A549 (cell line): ENCODE measurements around the gene GNG2. TPM values are rescaled to one million over a fixed set of nuclear protein-coding genes. Genes with fewer than 3 reads are reported as not detected.

Experiments
- ATAC-seq, 2 experiments: fragments of 200-7000 bp in 1 of 2; fragments of >200 bp in 1 of 2; cut with Nextera tagmentation in 1 of 2; cut with Tn5 transposase in 1 of 2; 3 replicates each; pipeline versions ENCODE4 v1.8.0 to v1.9.1; 2018 to 2020; ENCODE audit warnings: mild to moderate bottlenecking in 1 of 2, moderate library complexity in 1 of 2
- CTCF ChIA-PET: fragments of 300-600 bp; sonication (Branson Sonifier 250); formaldehyde crosslinking; extraction: SDS; loops from one replicate; lab custom pipeline; 2021; ENCODE audit warnings: antibody characterized with exemption, inconsistent platforms; lab: Yijun Ruan, JAX
- POLR2A ChIA-PET: fragments of 350-600 bp; formaldehyde crosslinking; extraction: SDS; loops from one replicate; lab custom pipeline; 2021; ENCODE audit warnings: antibody characterized with exemption, inconsistent platforms; lab: Yijun Ruan, JAX
- DNase-seq, 2 experiments: peaks; one replicate each; pipeline versions ENCODE4 v3.0.0 to v3.0.0-alpha.2; 2011 to 2016; ENCODE audit warnings: low read depth in 1 of 2, low spot score in 1 of 2
- FAIRE-seq: peaks from 2 replicates; lab custom pipeline; 2011; peaks lifted over from hg19 to GRCh38; lab: Jason Lieb, UNC
- H3K27ac ChIP-seq, 2 experiments: fragments of >200 bp; sonication (Bioruptor Twin); formaldehyde crosslinking; 3 replicates each; pipeline ENCODE4 v1.5.1; 2016 to 2017
- H3K4me1 ChIP-seq: fragments of >200 bp; sonication (Bioruptor Twin); formaldehyde crosslinking; 3 replicates; pipeline ENCODE4 v1.6.1; 2016
- H3K4me2 ChIP-seq: fragments of >200 bp; sonication (Bioruptor Twin); formaldehyde crosslinking; 3 replicates; pipeline ENCODE4 v1.6.1; 2016
- H3K4me3 ChIP-seq: fragments of >200 bp; sonication (Bioruptor Twin); formaldehyde crosslinking; 3 replicates; pipeline ENCODE4 v1.5.1; 2016
- H3K9me3 ChIP-seq: fragments of >200 bp; sonication (Bioruptor Twin); formaldehyde crosslinking; 3 replicates; pipeline ENCODE4 v1.6.1; 2016
- CHD4 ChIP-seq: fragments of 200-600 bp; sonication (generic); IDR thresholded peaks from 2 replicates; pipeline ENCODE4 v1.6.1; 2016; ENCODE audit warnings: antibody characterized with exemption, mild to moderate bottlenecking, borderline replicate concordance
- EP300 ChIP-seq, 2 experiments: fragments of >200 bp; sonication (Bioruptor Twin); formaldehyde crosslinking; IDR thresholded peaks; 2 replicates in 1 of 2; 3 replicates in 1 of 2; pipeline ENCODE4 v1.6.1; 2016 to 2017
- ESRRA ChIP-seq: fragments of 150-350 bp; IDR thresholded peaks from 2 replicates; pipeline ENCODE4 v1.6.1; 2014; ENCODE audit warnings: mild to moderate bottlenecking, low read length, borderline replicate concordance
- FOXS1 ChIP-seq: fragments of 250-450 bp; sonication (Bioruptor Pico); IDR thresholded peaks from 2 replicates; pipeline ENCODE4 v1.5.0; 2020; ENCODE audit warnings: mild to moderate bottlenecking, moderate library complexity
- HDAC2 ChIP-seq: fragments of 200-600 bp; sonication (generic); IDR thresholded peaks from 2 replicates; pipeline ENCODE4 v1.6.1; 2016
- HOXA7 ChIP-seq: fragments of 250-450 bp; sonication (Bioruptor Pico); IDR thresholded peaks from 2 replicates; pipeline ENCODE4 v1.5.0; 2020; ENCODE audit warnings: mild to moderate bottlenecking, moderate library complexity
- HOXB5 ChIP-seq: fragments of 250-450 bp; sonication (Bioruptor Pico); IDR thresholded peaks from 2 replicates; pipeline ENCODE4 v1.5.0; 2020; ENCODE audit warnings: mild to moderate bottlenecking, moderate library complexity
- MAFK ChIP-seq: fragments of 450-650 bp; IDR thresholded peaks from 2 replicates; pipeline ENCODE4 v1.6.1; 2014; ENCODE audit not compliant: partially characterized antibody
- MAZ ChIP-seq: fragments of 150-350 bp; IDR thresholded peaks from 2 replicates; pipeline ENCODE4 v1.6.1; 2014; ENCODE audit warnings: antibody characterized with exemption, low read depth, low read length, borderline replicate concordance
- MYC ChIP-seq: IDR thresholded peaks from 2 replicates; pipeline ENCODE4 v1.6.1; 2012; ENCODE audit warnings: mild to moderate bottlenecking, inconsistent platforms, low read length, improper control_type of control experiment, borderline replicate concordance
- NFE2L2 ChIP-seq: fragments of 150-350 bp; conservative IDR thresholded peaks from 2 replicates; pipeline ENCODE4 v1.6.1; 2014; ENCODE audit warnings: low read length
- NR3C1 ChIP-seq: fragments of >200 bp; sonication (Bioruptor Twin); formaldehyde crosslinking; IDR thresholded peaks from 3 replicates; pipeline ENCODE4 v1.6.1; 2017
- PHF8 ChIP-seq: fragments of 200-600 bp; sonication (generic); IDR thresholded peaks from 2 replicates; pipeline ENCODE4 v1.6.1; 2016; ENCODE audit warnings: low read depth, mild to moderate bottlenecking, antibody characterized with exemption, moderate library complexity, borderline replicate concordance
- POLR2A ChIP-seq: IDR thresholded peaks from 2 replicates; pipeline ENCODE4 v1.6.1; 2012; ENCODE audit warnings: mild to moderate bottlenecking, low read length
- RFX5 ChIP-seq: fragments of 450-650 bp; IDR thresholded peaks from 2 replicates; pipeline ENCODE4 v1.7.1; 2014; ENCODE audit warnings: antibody characterized with exemption, mild to moderate bottlenecking, moderate library complexity
- SREBF2 ChIP-seq: fragments of 450-650 bp; IDR thresholded peaks from 2 replicates; pipeline ENCODE4 v1.6.1; 2014; ENCODE audit warnings: mild to moderate bottlenecking, moderate library complexity
- ZNF302 ChIP-seq: fragments of 250-450 bp; sonication (Bioruptor Pico); IDR thresholded peaks from 2 replicates; pipeline ENCODE4 v1.9.0; 2021; ENCODE audit warnings: inconsistent platforms, mild to moderate bottlenecking, moderate library complexity
- WGBS: methylation state at CpG from one replicate; pipeline ENCODE4 v1.1.6; 2017; ENCODE audit errors: missing lambda C conversion rate; 5-methylcytosine and 5-hydroxymethylcytosine counted together
- polyA plus RNA-seq, 4 experiments: library from polyadenylated mRNA; depleted of rRNA in 3 of 4; stranded (reverse); fragments of >200 nt; fragmentation: RNase III in 1 of 4; extraction: RNeasy Plus Mini Kit Qiagen cat#74134 plus additional on column Dnase treatment in 1 of 4; gene quantifications; 2 replicates in 3 of 4; 3 replicates in 1 of 4; pipeline ENCODE4 v1.2.3, GENCODE V29; 2011 to 2017
- TF ChIP-seq, protein P1 (sequence below): IDR thresholded peaks from 2 replicates; pipeline ENCODE4 v1.6.1; 2012
- TF ChIP-seq, protein P2 (sequence below): fragments of >200 bp; sonication (Bioruptor Twin); formaldehyde crosslinking; IDR thresholded peaks from 3 replicates; pipeline ENCODE4 v1.6.1; 2016
- TF ChIP-seq, protein P3 (sequence below): fragments of >200 bp; sonication (Bioruptor Twin); formaldehyde crosslinking; IDR thresholded peaks from 3 replicates; pipeline ENCODE4 v1.5.1; 2016
- TF ChIP-seq, protein P4 (sequence below): IDR thresholded peaks from 2 replicates; pipeline ENCODE4 v1.6.1; 2012; ENCODE audit warnings: low read depth, borderline replicate concordance
- TF ChIP-seq, protein P5 (sequence below): fragments of 250-450 bp; sonication (Bioruptor Pico); IDR thresholded peaks from 2 replicates; pipeline ENCODE4 v1.5.0; 2020; ENCODE audit warnings: low read depth, mild to moderate bottlenecking, moderate library complexity

The GNG2 gene
- polyA plus RNA-seq, 2 of the 4 experiments (the other 2 are of a cell fraction) = 2.1 to 3.0 TPM

DNA sequence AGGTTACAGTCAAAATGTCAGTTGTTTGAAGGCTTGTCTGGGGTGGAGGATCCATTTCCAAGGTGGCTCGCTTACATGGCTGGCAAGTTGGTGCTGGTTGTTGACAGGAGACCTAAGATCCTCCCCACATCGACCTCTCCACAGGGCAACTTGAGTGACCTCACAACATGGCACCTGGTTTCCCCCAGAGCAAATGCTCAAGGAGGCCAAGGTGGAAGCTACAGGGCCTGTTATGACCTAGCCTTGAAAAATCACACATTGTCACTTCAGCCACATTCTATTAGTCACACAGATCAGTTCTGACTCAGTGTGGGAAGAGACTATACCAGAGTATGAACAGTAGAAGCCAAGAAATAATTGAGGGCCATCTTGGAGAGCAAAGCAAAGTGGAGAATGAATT, 11.3 kb upstream of the GNG2 start:
- Histone ChIP-seq H3K9me3 (no peaks in the 10 kb centered on the region), H3K4me3 (no peak overlapping the region), H3K4me2 (no peak overlapping the region), H3K4me1 (peaks cover 7% of the 10 kb centered on the region; the same call in 1 of the 3 replicates), H3K27ac (no peak overlapping the region)
- no peak for DNase-seq
- 35% methylated on average over 2 of the region's 2 CpGs for WGBS
- ATAC-seq = no peak
- FAIRE-seq = no peak
- no peak for TF ChIP-seq ZNF302 (CRISPR knock-in tag)
- TF ChIP-seq NR3C1 = no peak
- no peak for TF ChIP-seq CHD4
- ChIA-PET CTCF (no interaction called here), POLR2A (no interaction called here)

DNA sequence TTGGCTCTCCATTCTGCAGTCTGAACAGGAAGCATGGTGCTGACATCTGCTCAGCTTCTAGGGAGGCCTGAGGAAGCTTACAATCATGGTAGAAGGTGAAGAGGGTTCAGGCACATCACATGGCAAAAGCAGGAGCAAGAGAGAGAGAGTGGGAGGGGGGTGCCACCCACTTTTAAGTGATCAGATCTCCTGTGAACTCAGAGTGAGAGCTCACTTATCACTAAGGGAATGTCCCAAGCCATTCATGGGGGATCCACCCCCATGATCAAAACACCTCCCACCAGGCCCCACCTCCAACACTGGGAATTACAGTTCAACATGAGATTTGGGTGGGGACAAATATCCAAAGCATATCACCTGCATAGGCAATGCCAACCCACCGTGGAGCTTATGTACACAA, 9.8 kb upstream of the GNG2 start:
- DNase-seq = no peak
- ATAC-seq = no peak
- ChIA-PET POLR2A (interaction anchor here (0.7 kb wide), 1 partner anchor 147 kb away, joined by 3 read pairs; no protein-coding TSS in a partner anchor), CTCF (interaction anchor here (1.4 to 2.1 kb wide), 2 partner anchors 11 kb away, joined by 3 to 6 read pairs; no protein-coding TSS in a partner anchor)
- Histone ChIP-seq H3K4me2 (no peak overlapping the region), H3K27ac (no peak overlapping the region), H3K9me3 (no peaks in the 10 kb centered on the region), H3K4me1 (peaks cover 6% of the 10 kb centered on the region; the same call in 1 of the 3 replicates), H3K4me3 (no peak overlapping the region)
- TF ChIP-seq EP300 (IDR thresholded peaks at IDR 0.05) = no peak
- no peak for TF ChIP-seq MAFK
- no peak for TF ChIP-seq PHF8
- TF ChIP-seq, protein P1, sequence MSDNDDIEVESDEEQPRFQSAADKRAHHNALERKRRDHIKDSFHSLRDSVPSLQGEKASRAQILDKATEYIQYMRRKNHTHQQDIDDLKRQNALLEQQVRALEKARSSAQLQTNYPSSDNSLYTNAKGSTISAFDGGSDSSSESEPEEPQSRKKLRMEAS = no peak
- TF ChIP-seq SREBF2 = no peak
- TF ChIP-seq, protein P2, sequence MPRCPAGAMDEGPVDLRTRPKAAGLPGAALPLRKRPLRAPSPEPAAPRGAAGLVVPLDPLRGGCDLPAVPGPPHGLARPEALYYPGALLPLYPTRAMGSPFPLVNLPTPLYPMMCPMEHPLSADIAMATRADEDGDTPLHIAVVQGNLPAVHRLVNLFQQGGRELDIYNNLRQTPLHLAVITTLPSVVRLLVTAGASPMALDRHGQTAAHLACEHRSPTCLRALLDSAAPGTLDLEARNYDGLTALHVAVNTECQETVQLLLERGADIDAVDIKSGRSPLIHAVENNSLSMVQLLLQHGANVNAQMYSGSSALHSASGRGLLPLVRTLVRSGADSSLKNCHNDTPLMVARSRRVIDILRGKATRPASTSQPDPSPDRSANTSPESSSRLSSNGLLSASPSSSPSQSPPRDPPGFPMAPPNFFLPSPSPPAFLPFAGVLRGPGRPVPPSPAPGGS = no peak
- TF ChIP-seq, protein P3, sequence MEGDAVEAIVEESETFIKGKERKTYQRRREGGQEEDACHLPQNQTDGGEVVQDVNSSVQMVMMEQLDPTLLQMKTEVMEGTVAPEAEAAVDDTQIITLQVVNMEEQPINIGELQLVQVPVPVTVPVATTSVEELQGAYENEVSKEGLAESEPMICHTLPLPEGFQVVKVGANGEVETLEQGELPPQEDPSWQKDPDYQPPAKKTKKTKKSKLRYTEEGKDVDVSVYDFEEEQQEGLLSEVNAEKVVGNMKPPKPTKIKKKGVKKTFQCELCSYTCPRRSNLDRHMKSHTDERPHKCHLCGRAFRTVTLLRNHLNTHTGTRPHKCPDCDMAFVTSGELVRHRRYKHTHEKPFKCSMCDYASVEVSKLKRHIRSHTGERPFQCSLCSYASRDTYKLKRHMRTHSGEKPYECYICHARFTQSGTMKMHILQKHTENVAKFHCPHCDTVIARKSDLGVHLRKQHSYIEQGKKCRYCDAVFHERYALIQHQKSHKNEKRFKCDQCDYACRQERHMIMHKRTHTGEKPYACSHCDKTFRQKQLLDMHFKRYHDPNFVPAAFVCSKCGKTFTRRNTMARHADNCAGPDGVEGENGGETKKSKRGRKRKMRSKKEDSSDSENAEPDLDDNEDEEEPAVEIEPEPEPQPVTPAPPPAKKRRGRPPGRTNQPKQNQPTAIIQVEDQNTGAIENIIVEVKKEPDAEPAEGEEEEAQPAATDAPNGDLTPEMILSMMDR = no peak
- no peak for TF ChIP-seq HOXB5
- TF ChIP-seq POLR2A = no peak
- no peak for TF ChIP-seq RFX5
- TF ChIP-seq, protein P4, sequence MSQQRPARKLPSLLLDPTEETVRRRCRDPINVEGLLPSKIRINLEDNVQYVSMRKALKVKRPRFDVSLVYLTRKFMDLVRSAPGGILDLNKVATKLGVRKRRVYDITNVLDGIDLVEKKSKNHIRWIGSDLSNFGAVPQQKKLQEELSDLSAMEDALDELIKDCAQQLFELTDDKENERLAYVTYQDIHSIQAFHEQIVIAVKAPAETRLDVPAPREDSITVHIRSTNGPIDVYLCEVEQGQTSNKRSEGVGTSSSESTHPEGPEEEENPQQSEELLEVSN = no peak
- TF ChIP-seq HOXA7 (CRISPR knock-in tag) = no peak
- no peak for TF ChIP-seq MYC
- TF ChIP-seq, protein P5, sequence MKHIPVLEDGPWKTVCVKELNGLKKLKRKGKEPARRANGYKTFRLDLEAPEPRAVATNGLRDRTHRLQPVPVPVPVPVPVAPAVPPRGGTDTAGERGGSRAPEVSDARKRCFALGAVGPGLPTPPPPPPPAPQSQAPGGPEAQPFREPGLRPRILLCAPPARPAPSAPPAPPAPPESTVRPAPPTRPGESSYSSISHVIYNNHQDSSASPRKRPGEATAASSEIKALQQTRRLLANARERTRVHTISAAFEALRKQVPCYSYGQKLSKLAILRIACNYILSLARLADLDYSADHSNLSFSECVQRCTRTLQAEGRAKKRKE (CRISPR knock-in tag) = no peak
- no peak for TF ChIP-seq MAZ
- TF ChIP-seq FOXS1 (CRISPR knock-in tag) = no peak
- TF ChIP-seq NFE2L2 = no peak
- no peak for TF ChIP-seq CHD4
- TF ChIP-seq ESRRA = no peak
- TF ChIP-seq HDAC2 = no peak
- no peak for FAIRE-seq
- whole genome bisulfite sequencing = 7% methylated on average over 1 of the region's 1 CpG
